Peyer's patch (tissue), 4 donors: ENCODE data around the gene SIGLEC1. TPM values are rescaled to one million over a fixed set of nuclear protein-coding genes. Genes with fewer than 3 reads are reported as not detected.

Source experiments
- DNase-seq, 3 donors: peaks; one replicate each; pipeline ENCODE4 v3.0.0-alpha.2; 2017 to 2019
- H3K27ac ChIP-seq, 4 donors: fragments of 200-600 bp; sonication (generic); one replicate each; pipeline ENCODE4 v1.5.1; 2016 to 2019
- H3K27me3 ChIP-seq, 2 donors: fragments of 200-600 bp; sonication (generic); one replicate each; pipeline ENCODE4 v1.5.1; 2019
- H3K36me3 ChIP-seq, 3 donors: fragments of 200-600 bp; sonication (generic); one replicate each; pipeline ENCODE4 v1.5.1; 2016 to 2019
- H3K4me1 ChIP-seq, 4 donors: fragments of 200-600 bp; sonication (generic); one replicate each; pipeline ENCODE4 v1.5.1; 2016 to 2019
- H3K4me3 ChIP-seq, 4 donors: fragments of 200-600 bp; sonication (generic); 1 replicate in 3 of 4; 2 replicates in 1 of 4; pipeline ENCODE4 v1.5.1; 2016 to 2019; ENCODE audit warnings: mild to moderate bottlenecking in 1 of 4
- H3K9me3 ChIP-seq, 4 donors: fragments of 200-600 bp; sonication (generic); one replicate each; pipeline ENCODE4 v1.5.1; 2016 to 2019; ENCODE audit warnings: mild to moderate bottlenecking in 1 of 4
- POLR2A ChIP-seq, 2 donors: fragments of 450-650 bp; IDR thresholded peaks; one replicate each; pipeline ENCODE4 v1.5.1; 2017; ENCODE audit warnings: antibody characterized with exemption in 2 of 2, mild to moderate bottlenecking in 2 of 2, moderate library complexity in 2 of 2
- total RNA-seq, 4 donors: library from RNA; depleted of rRNA; stranded (reverse); fragments of >200 nt; gene quantifications; one replicate each; pipeline ENCODE4 v1.1.0, GENCODE V29; 2016
- TF ChIP-seq, protein P1 (sequence below), 6 experiments: fragments of 450-650 bp in 4 of 6; fragments of 200-600 bp in 2 of 6; sonication (generic) in 1 of 6; IDR thresholded peaks; one replicate each; pipeline ENCODE4 v1.5.1; 2017 to 2019; ENCODE audit warnings: antibody characterized with exemption in 6 of 6, mild to moderate bottlenecking in 3 of 6, moderate library complexity in 1 of 6

Gene SIGLEC1
- total RNA-seq, 4 donors from 2014 or later: 2.3 to 10.7 (median 7.8) TPM

DNA sequence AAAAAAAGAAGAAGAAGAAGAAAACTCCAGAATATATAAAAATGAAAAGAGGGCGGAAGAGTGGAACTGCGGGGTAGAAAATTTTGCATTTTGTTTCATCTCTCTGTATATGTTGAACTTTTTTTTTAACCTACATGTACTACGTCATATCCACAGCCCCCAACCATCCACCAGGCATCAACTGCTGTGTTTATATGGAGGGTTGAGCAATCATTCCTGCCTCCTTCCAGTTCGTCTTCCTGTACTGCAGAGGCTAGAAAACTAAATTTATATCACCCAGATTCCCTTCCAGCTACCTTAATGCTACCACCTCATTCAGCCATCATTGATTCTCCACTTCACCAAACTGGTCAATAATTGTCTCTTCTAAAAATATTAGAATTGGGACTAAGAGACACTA is 9.5 kb upstream of the SIGLEC1 start:
- no peak for DNase-seq
- Histone ChIP-seq H3K36me3 (no peaks in the 10 kb centered on the region), H3K4me1 (no peaks in the 10 kb centered on the region), H3K9me3 (no peaks in the 10 kb centered on the region), H3K27ac (no peak overlapping the region), H3K27me3 (no peaks in the 10 kb centered on the region), H3K4me3 (no peak overlapping the region)
- TF ChIP-seq, protein P1, sequence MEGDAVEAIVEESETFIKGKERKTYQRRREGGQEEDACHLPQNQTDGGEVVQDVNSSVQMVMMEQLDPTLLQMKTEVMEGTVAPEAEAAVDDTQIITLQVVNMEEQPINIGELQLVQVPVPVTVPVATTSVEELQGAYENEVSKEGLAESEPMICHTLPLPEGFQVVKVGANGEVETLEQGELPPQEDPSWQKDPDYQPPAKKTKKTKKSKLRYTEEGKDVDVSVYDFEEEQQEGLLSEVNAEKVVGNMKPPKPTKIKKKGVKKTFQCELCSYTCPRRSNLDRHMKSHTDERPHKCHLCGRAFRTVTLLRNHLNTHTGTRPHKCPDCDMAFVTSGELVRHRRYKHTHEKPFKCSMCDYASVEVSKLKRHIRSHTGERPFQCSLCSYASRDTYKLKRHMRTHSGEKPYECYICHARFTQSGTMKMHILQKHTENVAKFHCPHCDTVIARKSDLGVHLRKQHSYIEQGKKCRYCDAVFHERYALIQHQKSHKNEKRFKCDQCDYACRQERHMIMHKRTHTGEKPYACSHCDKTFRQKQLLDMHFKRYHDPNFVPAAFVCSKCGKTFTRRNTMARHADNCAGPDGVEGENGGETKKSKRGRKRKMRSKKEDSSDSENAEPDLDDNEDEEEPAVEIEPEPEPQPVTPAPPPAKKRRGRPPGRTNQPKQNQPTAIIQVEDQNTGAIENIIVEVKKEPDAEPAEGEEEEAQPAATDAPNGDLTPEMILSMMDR (IDR thresholded peaks at IDR 0.05): no peak
- no peak for TF ChIP-seq POLR2A (IDR thresholded peaks at IDR 0.05)

DNA sequence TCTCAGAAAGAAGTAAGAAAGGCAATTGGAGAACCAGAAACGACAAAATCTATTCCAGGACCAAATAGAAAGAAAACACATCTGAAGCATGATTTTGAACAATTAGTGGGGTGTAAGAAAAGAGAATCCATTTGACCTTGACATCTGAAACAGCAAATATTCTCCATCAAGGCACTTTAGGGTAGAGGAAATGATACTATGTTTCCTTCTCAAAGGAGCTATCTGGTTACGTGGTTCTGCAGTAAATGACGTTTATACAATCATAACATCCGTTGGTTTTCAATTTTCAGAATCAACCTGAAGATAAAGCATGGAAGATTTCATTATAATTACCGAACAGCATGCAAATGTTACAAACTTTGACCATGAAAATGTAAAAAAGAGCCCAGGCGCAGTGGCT is 8.2 kb upstream of the SIGLEC1 start:
- no peak for TF ChIP-seq POLR2A (IDR thresholded peaks at IDR 0.05)
- TF ChIP-seq, protein P1 (IDR thresholded peaks at IDR 0.05): no peak
- no peaks in the 10 kb centered on the region for H3K36me3 ChIP-seq
- no peaks in the 10 kb centered on the region for H3K4me1 ChIP-seq

DNA sequence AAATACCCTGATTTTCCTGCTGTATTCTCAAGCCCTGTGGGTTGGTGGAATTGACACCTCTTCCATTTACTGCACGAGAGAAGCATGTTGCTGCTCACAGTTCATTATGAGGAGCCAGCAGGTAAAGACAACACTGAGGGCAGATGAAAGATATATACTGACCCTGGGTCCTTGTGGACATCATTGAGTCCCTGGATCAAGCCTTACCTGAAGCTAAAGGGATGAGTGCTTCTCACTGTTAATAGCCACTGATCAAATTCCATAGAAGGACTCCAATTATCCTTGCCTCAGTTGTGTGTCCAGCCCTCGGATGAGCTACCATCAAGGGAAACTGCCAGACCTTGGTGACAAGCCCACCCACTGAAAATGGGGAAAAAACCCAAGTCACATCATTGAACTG is 7.7 kb upstream of the SIGLEC1 start:
- Histone ChIP-seq H3K27me3 (no peaks in the 10 kb centered on the region), H3K4me3 (no peak overlapping the region), H3K4me1 (no peaks in the 10 kb centered on the region), H3K27ac (no peak overlapping the region), H3K9me3 (no peaks in the 10 kb centered on the region), H3K36me3 (no peaks in the 10 kb centered on the region)
- DNase-seq: no peak
- TF ChIP-seq, protein P1 (IDR thresholded peaks at IDR 0.05): no peak
- no peak for TF ChIP-seq POLR2A (IDR thresholded peaks at IDR 0.05)

More for the DNA sequence above, 8.2 kb upstream of the SIGLEC1 start:
- no peak overlapping the region for H3K4me3 ChIP-seq
- no peaks in the 10 kb centered on the region for H3K27me3 ChIP-seq
- no peaks in the 10 kb centered on the region for H3K9me3 ChIP-seq
- H3K27ac ChIP-seq: no peak overlapping the region
- no peak for DNase-seq

DNA sequence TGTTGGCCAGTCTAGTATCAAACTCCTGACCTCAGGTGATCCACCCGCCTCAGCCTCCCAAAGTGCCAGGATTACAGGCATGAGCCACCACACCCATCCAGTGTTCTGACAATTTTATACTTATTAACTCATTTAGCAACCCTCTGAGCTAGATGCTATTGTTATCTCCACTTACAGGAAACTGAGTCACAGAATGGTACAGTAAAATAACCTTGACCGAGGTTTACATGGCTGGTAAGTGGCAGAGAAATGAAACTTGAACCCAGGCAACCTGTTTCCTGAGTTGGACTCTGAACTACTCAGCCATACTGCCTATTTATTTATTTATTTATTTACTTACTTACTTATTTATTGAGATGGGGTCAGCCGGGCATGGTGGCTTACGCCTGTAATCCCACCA is 6.6 kb upstream of the SIGLEC1 start:
- DNase-seq: no peak
- H3K4me1 ChIP-seq: no peaks in the 10 kb centered on the region
- TF ChIP-seq, protein P1 (IDR thresholded peaks at IDR 0.05): no peak
- TF ChIP-seq POLR2A (IDR thresholded peaks at IDR 0.05): no peak
- H3K9me3 ChIP-seq: no peaks in the 10 kb centered on the region
- no peak overlapping the region for H3K4me3 ChIP-seq
- no peak overlapping the region for H3K27ac ChIP-seq
- H3K36me3 ChIP-seq: no peaks in the 10 kb centered on the region
- no peaks in the 10 kb centered on the region for H3K27me3 ChIP-seq

DNA sequence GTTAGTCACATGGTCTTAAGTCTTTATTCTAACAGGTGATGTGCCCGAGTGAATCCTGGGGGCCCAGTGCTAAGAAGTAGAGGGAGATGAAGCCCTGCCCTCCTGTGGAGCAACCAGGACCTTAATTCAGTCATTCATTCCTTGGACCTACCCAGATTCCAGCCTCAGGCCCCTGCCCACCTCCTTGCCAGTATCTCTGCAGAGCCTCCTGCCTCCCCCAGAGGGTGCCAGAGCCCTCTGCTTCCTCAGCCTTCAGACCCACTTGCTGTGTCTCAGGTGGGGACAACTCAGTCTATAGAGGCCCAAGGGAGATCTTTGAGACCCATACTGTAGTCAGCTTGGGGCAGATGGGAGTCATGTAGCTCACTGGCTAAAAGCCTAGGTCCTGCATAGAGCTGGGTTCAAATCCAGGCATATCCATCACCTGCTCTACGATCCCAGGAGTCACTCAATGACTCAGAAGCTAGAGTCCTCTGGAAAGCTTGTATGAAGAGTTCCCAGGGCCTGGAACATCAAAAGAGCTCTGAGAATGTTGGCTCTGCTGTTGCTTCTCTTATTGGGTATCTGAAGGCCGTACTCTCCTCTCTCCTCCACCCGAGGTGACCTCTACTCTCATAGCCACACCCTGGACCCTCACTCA is 3.9 kb upstream of the SIGLEC1 start:
- H3K9me3 ChIP-seq: no peaks in the 10 kb centered on the region
- no peaks in the 10 kb centered on the region for H3K36me3 ChIP-seq
- TF ChIP-seq, protein P1 (IDR thresholded peaks at IDR 0.05): peak in 4 of 6 experiments; percentile 36 to 50 (median 42)
- no peak for TF ChIP-seq POLR2A (IDR thresholded peaks at IDR 0.05)
- no peaks in the 10 kb centered on the region for H3K4me1 ChIP-seq
- no peak for DNase-seq
- H3K4me3 ChIP-seq: no peak overlapping the region
- H3K27me3 ChIP-seq: no peaks in the 10 kb centered on the region
- H3K27ac ChIP-seq: no peak overlapping the region

DNA sequence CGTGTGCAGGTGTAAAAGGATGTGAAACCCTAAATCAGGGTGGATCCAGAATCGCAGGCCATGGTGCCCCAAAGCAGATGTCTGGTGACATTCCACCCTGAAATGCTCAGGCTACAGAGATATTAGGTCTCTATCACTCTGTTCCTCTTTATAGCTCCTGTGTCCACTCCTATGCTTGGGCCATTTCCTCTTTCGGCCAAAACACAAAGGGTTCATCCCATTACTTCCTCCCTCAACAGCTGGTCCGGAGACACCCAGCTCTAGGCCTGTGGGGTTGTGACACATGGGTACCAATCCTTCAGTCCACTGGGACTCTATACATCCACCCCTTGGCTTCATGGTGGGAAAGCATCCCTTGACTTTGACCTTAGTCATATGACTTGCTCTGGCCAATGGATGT is 1.7 kb upstream of the SIGLEC1 start:
- H3K36me3 ChIP-seq: no peaks in the 10 kb centered on the region
- no peaks in the 10 kb centered on the region for H3K4me1 ChIP-seq
- no peak overlapping the region for H3K27ac ChIP-seq
- H3K4me3 ChIP-seq: no peak overlapping the region
- no peaks in the 10 kb centered on the region for H3K9me3 ChIP-seq
- DNase-seq: no peak
- no peaks in the 10 kb centered on the region for H3K27me3 ChIP-seq
- TF ChIP-seq POLR2A (IDR thresholded peaks at IDR 0.05): no peak
- TF ChIP-seq, protein P1 (IDR thresholded peaks at IDR 0.05): no peak
